ENCODE data around the gene PLA2G4F. TPM values are rescaled to one million over a fixed set of nuclear protein-coding genes. Genes with fewer than 3 reads are reported as not detected.
A peak's percentile ranks its signal among the peaks of the same experiment; 100 is the strongest.

Gene PLA2G4F
- total RNA-seq, 1 donor from 2014 or later: not detected

GRCh38 chr15:42165106-42165505, 8.7 kb upstream of the PLA2G4F start:
- FAIRE-seq (no peak), DNase-seq (ENCODE audit: low spot score in 2 of 2) (no peak)

- DNase-seq (ENCODE audit: low spot score in 2 of 2): no peak
- FAIRE-seq: no peak
These were observed 7.6 kb upstream of the PLA2G4F start for GRCh38 chr15:42163947-42164550.

DNA sequence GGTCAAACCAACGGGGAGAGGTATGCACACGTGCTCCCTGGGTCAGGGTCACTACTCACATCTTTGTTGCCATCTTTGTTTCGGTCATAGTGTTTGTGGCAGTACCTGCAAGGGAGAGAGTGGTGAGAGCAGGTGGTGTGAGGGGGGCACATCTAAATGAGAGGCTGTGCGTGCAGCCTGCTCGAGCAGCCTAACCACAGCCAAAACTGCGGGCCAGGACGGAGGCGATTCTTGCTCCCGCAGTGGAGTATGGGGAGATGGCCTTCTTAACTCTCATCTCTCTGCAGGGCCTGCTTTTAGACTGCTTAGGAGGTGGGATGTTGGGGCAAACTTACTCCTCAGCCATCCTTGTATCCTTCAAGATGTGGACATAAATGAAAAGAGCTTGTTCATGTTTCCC, 6.9 kb upstream of the PLA2G4F start:
- DNase-seq (ENCODE audit: low spot score in 2 of 2) (no peak), FAIRE-seq (no peak)

- FAIRE-seq: no peak
These were observed 3.7 kb upstream of the PLA2G4F start for GRCh38 chr15:42160136-42160535.

GRCh38 chr15:42159381-42160015, 3.1 kb upstream of the PLA2G4F start:
- no peak for FAIRE-seq
- no peak for DNase-seq (ENCODE audit: low spot score in 2 of 2)

More at GRCh38 chr15:42160136-42160535, 3.7 kb upstream of the PLA2G4F start:
- DNase-seq (ENCODE audit: low spot score in 2 of 2): no peak

DNA sequence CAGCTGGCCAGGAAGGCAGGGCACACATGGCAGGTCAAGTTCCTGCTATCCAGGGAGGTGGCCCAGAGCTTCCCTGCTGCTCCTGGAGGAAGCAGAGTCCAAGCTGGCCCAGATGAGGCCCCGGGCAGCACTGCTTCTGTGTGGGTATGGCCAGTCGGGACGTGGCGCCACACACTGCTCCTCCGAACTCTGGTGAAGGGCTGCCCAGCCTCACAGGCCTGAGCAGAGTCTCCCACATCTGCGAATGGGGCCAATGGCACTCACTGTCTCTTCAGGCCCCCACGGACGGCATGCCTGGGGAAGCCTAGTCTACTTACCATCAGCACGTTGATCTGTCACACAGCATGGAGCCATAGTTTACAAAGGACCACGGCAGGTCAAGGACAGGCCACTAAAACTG, 2.5 kb upstream of the PLA2G4F start:
- no peak for FAIRE-seq
- DNase-seq (ENCODE audit: low spot score in 2 of 2): no peak

GRCh38 chr15:42157981-42158765, 1.7 kb upstream of the PLA2G4F start:
- FAIRE-seq: no peak

GRCh38 chr15:42157381-42157780, 945 bp upstream of the PLA2G4F start:
- FAIRE-seq: no peak
- no peak for DNase-seq (ENCODE audit: low spot score in 2 of 2)

More at GRCh38 chr15:42157981-42158765, 1.7 kb upstream of the PLA2G4F start:
- peak in 1 of 2 donors; percentile 42 for DNase-seq (ENCODE audit: low spot score in 2 of 2)

- DNase-seq (ENCODE audit: low spot score in 2 of 2) (no peak), FAIRE-seq (no peak)
These were observed 742 bp downstream of the PLA2G4F start for GRCh38 chr15:42155546-42156242.

GRCh38 chr15:42154956-42155355, 1.5 kb downstream of the PLA2G4F start:
- no peak for FAIRE-seq

DNA sequence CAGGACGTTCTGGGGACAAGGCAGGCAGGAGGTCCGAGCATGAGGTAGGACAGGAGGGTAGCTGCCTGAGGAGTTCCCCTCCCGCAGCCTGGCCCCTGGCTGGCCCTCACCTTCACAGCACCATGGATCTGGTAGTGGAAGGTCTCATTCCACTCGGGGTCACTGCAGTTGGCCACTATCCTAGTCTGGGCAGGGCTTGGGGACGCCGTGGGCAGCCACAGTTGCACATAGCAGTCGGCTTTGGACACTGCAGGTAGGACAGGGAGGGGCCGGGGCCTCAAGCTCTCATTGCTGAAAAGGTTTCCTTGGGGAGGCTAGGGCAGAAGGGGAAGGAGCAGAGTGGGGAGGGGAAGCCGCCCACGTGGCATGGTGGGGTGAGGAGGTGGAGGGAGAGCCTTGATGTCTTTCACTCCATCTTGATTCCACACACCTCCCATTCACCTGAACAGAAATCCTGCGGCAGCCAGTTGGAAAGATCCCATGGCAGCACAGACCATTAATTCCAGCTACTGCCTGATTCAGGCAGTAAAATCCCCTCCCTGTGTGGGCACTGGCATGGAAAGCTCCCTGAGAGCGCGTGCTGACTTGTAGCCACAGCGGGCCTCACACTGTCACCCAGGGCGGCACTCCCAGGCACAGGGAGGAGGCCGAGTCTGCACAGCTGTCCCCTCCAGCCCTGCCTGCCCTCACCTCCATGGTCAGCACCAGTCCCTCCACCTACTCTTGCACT, 2.1 kb downstream of the PLA2G4F start:
- FAIRE-seq (no peak), DNase-seq (ENCODE audit: low spot score in 2 of 2) (no peak)

More at GRCh38 chr15:42154956-42155355, 1.5 kb downstream of the PLA2G4F start:
- DNase-seq (ENCODE audit: low spot score in 2 of 2): no peak

GRCh38 chr15:42153874-42154211, 2.6 kb downstream of the PLA2G4F start:
- DNase-seq (ENCODE audit: low spot score in 2 of 2): no peak
- no peak for FAIRE-seq

DNA sequence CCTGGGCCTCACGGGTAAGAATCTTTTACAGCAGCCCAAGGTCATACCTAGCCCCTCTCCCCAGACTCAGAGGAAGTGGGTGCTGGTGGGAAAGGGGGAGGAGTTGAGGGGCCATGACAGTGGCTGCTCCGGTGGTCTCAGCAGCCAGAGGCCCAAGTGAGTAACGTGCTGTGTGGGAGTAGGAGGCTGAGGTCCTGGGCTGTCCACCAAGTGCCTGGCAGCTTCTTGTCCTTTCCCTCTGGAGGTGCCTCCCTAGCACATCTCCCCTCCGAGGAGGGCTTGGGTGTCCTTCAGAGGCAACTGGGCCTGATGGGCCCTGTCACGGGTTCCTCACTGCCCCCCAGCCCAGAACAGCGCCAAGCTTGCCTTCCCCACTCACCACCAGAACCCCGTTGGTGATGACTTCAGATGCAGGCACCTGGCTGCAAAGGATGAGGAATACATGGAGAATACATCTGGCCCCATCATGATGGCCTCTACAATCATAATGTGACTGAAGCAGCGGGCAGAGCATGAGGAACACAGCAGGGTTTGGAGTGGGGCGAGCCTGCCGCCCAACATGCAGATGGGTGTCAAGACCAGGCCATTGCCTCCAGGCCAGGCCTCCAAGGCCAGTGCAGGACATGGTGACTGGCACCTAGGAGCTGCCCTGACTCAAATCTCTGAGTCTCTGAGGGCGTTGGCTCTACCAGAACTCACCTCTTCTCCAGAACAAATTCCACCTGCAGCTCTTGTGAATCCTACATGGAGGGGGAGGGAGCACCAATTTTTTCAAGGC, 3.3 kb downstream of the PLA2G4F start:
- no peak for FAIRE-seq
- no peak for DNase-seq (ENCODE audit: low spot score in 2 of 2)

- DNase-seq (ENCODE audit: low spot score in 2 of 2) (peak; percentile 35 to 46), FAIRE-seq (no peak)
These were observed 4.1 kb downstream of the PLA2G4F start for GRCh38 chr15:42152196-42152920.

GRCh38 chr15:42151736-42152135, 4.7 kb downstream of the PLA2G4F start:
- DNase-seq (ENCODE audit: low spot score in 2 of 2) (no peak), FAIRE-seq (no peak)

GRCh38 chr15:42151141-42151561, 5.3 kb downstream of the PLA2G4F start:
- DNase-seq (ENCODE audit: low spot score in 2 of 2) (no peak), FAIRE-seq (no peak)

GRCh38 chr15:42150219-42150970, 6.0 kb downstream of the PLA2G4F start:
- FAIRE-seq (no peak), DNase-seq (ENCODE audit: low spot score in 2 of 2) (no peak)

Data from frontal cortex (tissue), 4 donors.